Activated CD8-positive, alpha-beta T cell treated with anti-CD3 and anti-CD28 coated beads, Interleukin-2, amount 10 ng/mL, durations not matched to agents 7 days and 5 days (primary cell): ENCODE data around the gene ELMO1. TPM values are rescaled to one million over a fixed set of nuclear protein-coding genes. Genes with fewer than 3 reads are reported as not detected.

Experiments
- ATAC-seq: fragments of 150-1000 bp; cut with Tn5 transposase; one replicate; pipeline ENCODE4 v1.10.0; 2021; ENCODE audit warnings: moderate library complexity
- CTCF ChIA-PET: fragments of 350-600 bp; sonication (Branson Sonifier 250); formaldehyde crosslinking; loops from one replicate; lab custom pipeline; 2021; ENCODE audit warnings: antibody characterized with exemption; lab: Charles Lee
- POLR2A ChIA-PET: fragments of 350-600 bp; sonication (Branson Sonifier 250); formaldehyde crosslinking; loops from one replicate; lab custom pipeline; 2021; ENCODE audit warnings: antibody characterized with exemption; lab: Charles Lee
- DNase-seq: peaks from one replicate; pipeline ENCODE4 v3.0.0-alpha.2; 2020
- H3K27ac Mint-ChIP-seq: one replicate; pipeline ENCODE4 v1.8.0; 2021; ENCODE audit warnings: mild to moderate bottlenecking, mixed read lengths
- H3K27me3 Mint-ChIP-seq: one replicate; pipeline ENCODE4 v1.8.0; 2021; ENCODE audit warnings: low read depth, mixed read lengths
- H3K36me3 Mint-ChIP-seq: one replicate; pipeline ENCODE4 v1.8.0; 2021; ENCODE audit warnings: low read depth, mixed read lengths
- H3K4me1 Mint-ChIP-seq: one replicate; pipeline ENCODE4 v1.8.0; 2021; ENCODE audit warnings: low read depth, mixed read lengths
- H3K4me3 Mint-ChIP-seq: one replicate; pipeline ENCODE4 v1.8.0; 2021; ENCODE audit warnings: mild to moderate bottlenecking, mixed read lengths
- H3K9me3 Mint-ChIP-seq: one replicate; pipeline ENCODE4 v1.8.0; 2022; ENCODE audit warnings: mixed read lengths; ENCODE audit not compliant: insufficient read depth
- total RNA-seq, 2 experiments: library from RNA; stranded (reverse); gene quantifications; one replicate each; pipeline ENCODE4 v1.2.3, GENCODE V29; 2021

Gene ELMO1
- total RNA-seq, 2 experiments from 2014 or later = 64.0 to 68.5 TPM

- Mint-ChIP-seq H3K9me3 (no peaks in the 10 kb centered on the region), H3K4me1 (peaks cover 23% of the 10 kb centered on the region), H3K27me3 (no peaks in the 10 kb centered on the region), H3K36me3 (peaks cover 3% of the 10 kb centered on the region), H3K27ac (no peak overlapping the region), H3K4me3 (no peak overlapping the region)
- CTCF ChIA-PET = interaction anchor here (0.9 kb wide), 1 partner anchor 21 kb away, joined by 3 read pairs; no protein-coding TSS in a partner anchor
- POLR2A ChIA-PET = no interaction called here
- DNase-seq (no peak), ATAC-seq (no peak)
Observed at GRCh38 chr7:37430640-37431039, 18.0 kb downstream of the ELMO1 start.

DNA sequence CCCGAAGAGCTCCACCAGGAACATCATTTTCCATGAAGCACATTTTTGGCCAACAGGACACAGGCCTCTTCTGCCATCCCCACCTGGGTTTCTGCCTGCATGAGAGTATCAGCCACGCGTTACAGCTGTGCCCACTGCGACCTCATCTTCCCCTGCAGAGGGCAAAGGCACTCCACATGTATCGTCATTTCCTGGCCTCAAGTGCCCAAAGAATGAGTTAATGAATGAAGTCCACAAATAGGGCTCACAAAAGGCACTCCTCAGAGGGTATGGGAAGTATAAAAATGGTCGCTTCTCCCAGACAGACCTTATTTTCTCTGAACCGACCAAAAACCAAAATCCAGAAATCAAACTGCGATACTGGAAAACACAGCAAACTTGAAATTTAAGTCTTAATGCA is 18.5 kb downstream of the ELMO1 start:
- POLR2A ChIA-PET = no interaction called here
- H3K27me3 Mint-ChIP-seq = no peaks in the 10 kb centered on the region
- H3K4me1 Mint-ChIP-seq = peaks cover 23% of the 10 kb centered on the region
- no peak overlapping the region for H3K4me3 Mint-ChIP-seq
- CTCF ChIA-PET = interaction anchor here (0.9 kb wide), 1 partner anchor 20 kb away, joined by 3 read pairs; no protein-coding TSS in a partner anchor
- DNase-seq (no peak), ATAC-seq (no peak)
- H3K36me3 Mint-ChIP-seq = peaks cover 3% of the 10 kb centered on the region
- no peak overlapping the region for H3K27ac Mint-ChIP-seq
- H3K9me3 Mint-ChIP-seq = no peaks in the 10 kb centered on the region

- H3K27me3 Mint-ChIP-seq = no peaks in the 10 kb centered on the region
- ChIA-PET POLR2A (no interaction called here), CTCF (no interaction called here)
- no peak for ATAC-seq
- H3K4me3 Mint-ChIP-seq = no peak overlapping the region
- no peaks in the 10 kb centered on the region for H3K9me3 Mint-ChIP-seq
- peaks cover 3% of the 10 kb centered on the region for H3K36me3 Mint-ChIP-seq
- no peak for DNase-seq
- peaks cover 19% of the 10 kb centered on the region for H3K4me1 Mint-ChIP-seq
- no peak overlapping the region for H3K27ac Mint-ChIP-seq
Observed at GRCh38 chr7:37429435-37429791, 19.3 kb downstream of the ELMO1 start.

DNA sequence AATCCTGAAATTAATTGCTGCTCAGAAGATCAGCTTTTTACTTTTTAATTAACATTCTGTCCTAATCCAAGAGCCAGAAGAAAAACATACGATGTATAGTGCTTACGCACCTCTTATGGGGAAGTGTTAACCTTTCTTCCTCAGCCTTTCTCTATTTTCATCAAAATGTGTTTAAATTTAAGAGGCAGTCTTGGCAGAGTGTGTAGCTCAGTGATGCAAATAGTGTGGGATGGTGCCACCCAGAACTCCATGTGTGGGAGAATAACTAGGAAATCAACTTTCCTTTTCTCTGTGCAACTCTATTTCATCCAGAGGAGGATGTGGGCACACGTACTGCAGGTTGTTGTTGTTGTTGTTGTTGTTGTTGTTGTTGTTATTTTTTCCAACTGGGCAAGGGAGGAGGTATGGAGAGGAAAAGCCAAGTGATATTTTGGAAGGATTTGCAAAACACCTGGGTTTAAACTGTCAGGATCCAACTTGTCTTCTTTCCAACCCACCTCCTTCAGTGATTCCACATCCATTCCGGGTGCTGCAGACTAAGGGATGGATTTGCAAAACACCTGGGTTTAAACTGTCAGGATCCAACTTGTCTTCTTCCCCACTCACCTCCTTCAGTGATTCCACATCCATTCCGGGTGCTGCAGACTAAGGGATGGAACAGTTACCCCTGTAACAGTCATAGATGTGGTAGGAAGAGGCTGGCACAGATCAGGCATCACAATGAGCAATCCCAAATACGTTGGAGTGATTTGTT is 19.8 kb downstream of the ELMO1 start:
- no peak for DNase-seq
- Mint-ChIP-seq H3K27me3 (no peaks in the 10 kb centered on the region), H3K4me3 (no peak overlapping the region), H3K9me3 (no peaks in the 10 kb centered on the region), H3K27ac (no peak overlapping the region), H3K36me3 (peaks cover 3% of the 10 kb centered on the region), H3K4me1 (peaks cover 19% of the 10 kb centered on the region)
- CTCF ChIA-PET = interaction anchor here (0.9 kb wide), 1 partner anchor 19 kb away, joined by 4 read pairs; no protein-coding TSS in a partner anchor
- ATAC-seq = no peak
- POLR2A ChIA-PET = interaction anchor here (1.0 kb wide), 1 partner anchor 16 kb away, joined by 3 read pairs; no protein-coding TSS in a partner anchor

DNA sequence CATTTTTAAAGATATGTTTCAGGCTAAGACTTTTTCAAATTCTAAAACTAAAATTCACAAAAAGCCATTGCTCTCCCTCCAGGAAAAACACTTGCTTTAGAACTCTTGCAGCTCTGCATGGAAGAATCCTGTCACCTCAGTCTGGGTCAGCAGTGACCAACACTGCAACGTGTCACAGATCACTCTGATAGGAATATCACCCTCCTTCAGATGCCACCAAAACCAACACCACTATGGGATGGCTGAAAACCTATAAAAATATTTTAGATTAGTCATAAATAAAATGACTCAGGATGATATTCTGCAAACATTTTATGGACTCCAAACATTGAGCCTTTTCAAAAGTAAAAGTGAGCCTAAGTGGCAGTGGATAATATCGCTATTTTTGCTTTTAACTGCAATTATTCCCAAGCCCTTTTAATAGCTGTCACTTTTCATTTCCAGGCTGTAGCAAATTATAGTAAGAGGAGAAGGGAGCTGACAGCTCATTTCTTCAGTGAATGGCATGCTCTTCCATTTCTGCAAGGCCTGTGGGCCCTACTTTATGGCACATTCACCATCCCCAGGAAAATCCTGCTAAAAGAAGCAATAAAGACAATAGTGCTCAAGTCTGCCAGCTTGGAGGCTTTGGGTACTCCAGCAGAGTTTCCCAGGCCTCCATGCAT is 21.3 kb downstream of the ELMO1 start:
- ChIA-PET POLR2A (no interaction called here), CTCF (no interaction called here)
- no peak overlapping the region for H3K27ac Mint-ChIP-seq
- no peaks in the 10 kb centered on the region for H3K27me3 Mint-ChIP-seq
- H3K9me3 Mint-ChIP-seq = no peaks in the 10 kb centered on the region
- peaks cover 8% of the 10 kb centered on the region for H3K4me1 Mint-ChIP-seq
- H3K4me3 Mint-ChIP-seq = no peak overlapping the region
- no peak for ATAC-seq
- peaks cover 3% of the 10 kb centered on the region for H3K36me3 Mint-ChIP-seq
- DNase-seq = no peak

- H3K4me3 Mint-ChIP-seq = no peak overlapping the region
- H3K4me1 Mint-ChIP-seq = peaks cover under 1% of the 10 kb centered on the region
- POLR2A ChIA-PET = interaction anchor here (0.7 kb wide), 1 partner anchor 11 kb away, joined by 3 read pairs; no protein-coding TSS in a partner anchor
- no peaks in the 10 kb centered on the region for H3K9me3 Mint-ChIP-seq
- H3K36me3 Mint-ChIP-seq = peaks cover 3% of the 10 kb centered on the region
- no peak overlapping the region for H3K27ac Mint-ChIP-seq
- no peak for ATAC-seq
- no peaks in the 10 kb centered on the region for H3K27me3 Mint-ChIP-seq
- CTCF ChIA-PET = no interaction called here
- no peak for DNase-seq
Observed at GRCh38 chr7:37425498-37425897, 23.2 kb downstream of the ELMO1 start.

GRCh38 chr7:37424995-37425394 is 23.7 kb downstream of the ELMO1 start:
- no peaks in the 10 kb centered on the region for H3K4me1 Mint-ChIP-seq

GRCh38 chr7:37424521-37424920 is 24.1 kb downstream of the ELMO1 start:
- H3K27ac Mint-ChIP-seq = no peak overlapping the region
- no peak for DNase-seq
- ChIA-PET CTCF (no interaction called here), POLR2A (no interaction called here)
- H3K27me3 Mint-ChIP-seq = no peaks in the 10 kb centered on the region
- peaks cover 3% of the 10 kb centered on the region for H3K36me3 Mint-ChIP-seq
- H3K4me3 Mint-ChIP-seq = no peak overlapping the region
- no peaks in the 10 kb centered on the region for H3K9me3 Mint-ChIP-seq
- no peak for ATAC-seq
- no peaks in the 10 kb centered on the region for H3K4me1 Mint-ChIP-seq

More at GRCh38 chr7:37424995-37425394, 23.7 kb downstream of the ELMO1 start:
- POLR2A ChIA-PET = no interaction called here
- H3K27ac Mint-ChIP-seq = no peak overlapping the region
- no peaks in the 10 kb centered on the region for H3K9me3 Mint-ChIP-seq
- ATAC-seq (no peak), DNase-seq (no peak)
- peaks cover 3% of the 10 kb centered on the region for H3K36me3 Mint-ChIP-seq
- CTCF ChIA-PET = no interaction called here
- no peak overlapping the region for H3K4me3 Mint-ChIP-seq
- H3K27me3 Mint-ChIP-seq = no peaks in the 10 kb centered on the region

- ChIA-PET POLR2A (interaction anchor here (0.6 to 0.8 kb wide), 2 partner anchors 46 to 241 kb away, joined by 3 read pairs; no protein-coding TSS in a partner anchor), CTCF (no interaction called here)
- Mint-ChIP-seq H3K27me3 (no peaks in the 10 kb centered on the region), H3K36me3 (no peaks in the 10 kb centered on the region), H3K4me3 (no peak overlapping the region), H3K27ac (no peak overlapping the region), H3K4me1 (no peaks in the 10 kb centered on the region), H3K9me3 (no peaks in the 10 kb centered on the region)
- no peak for ATAC-seq
- no peak for DNase-seq
Observed at GRCh38 chr7:37421861-37422500, 26.7 kb downstream of the ELMO1 start.

- H3K36me3 Mint-ChIP-seq = no peaks in the 10 kb centered on the region
- no peaks in the 10 kb centered on the region for H3K4me1 Mint-ChIP-seq
- H3K4me3 Mint-ChIP-seq = no peak overlapping the region
- no peaks in the 10 kb centered on the region for H3K9me3 Mint-ChIP-seq
- H3K27ac Mint-ChIP-seq = no peak overlapping the region
- ChIA-PET POLR2A (no interaction called here), CTCF (no interaction called here)
- DNase-seq (no peak), ATAC-seq (no peak)
- H3K27me3 Mint-ChIP-seq = no peaks in the 10 kb centered on the region
Observed at GRCh38 chr7:37420946-37421695, 27.5 kb downstream of the ELMO1 start.

DNA sequence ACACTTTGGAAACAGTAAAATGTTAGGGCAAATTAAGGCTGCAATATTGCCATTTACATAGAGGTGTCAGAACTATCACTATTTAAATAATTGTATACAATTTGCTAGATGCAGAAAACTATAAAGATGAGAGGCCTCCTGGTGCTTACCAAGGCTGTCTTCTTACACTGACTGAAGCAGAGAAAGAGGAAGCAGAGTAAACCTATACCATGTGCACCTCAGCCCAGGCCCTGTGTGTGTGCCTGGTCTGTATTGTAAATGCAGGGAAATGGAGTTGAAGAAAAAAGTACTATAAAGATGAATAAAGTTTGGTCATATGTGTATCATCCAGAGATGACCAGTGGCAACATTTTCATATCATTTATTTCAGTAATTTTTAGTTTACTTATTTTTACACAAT is 29.2 kb downstream of the ELMO1 start:
- no peak overlapping the region for H3K4me3 Mint-ChIP-seq
- H3K4me1 Mint-ChIP-seq = no peaks in the 10 kb centered on the region
- no peak for ATAC-seq
- no peaks in the 10 kb centered on the region for H3K9me3 Mint-ChIP-seq
- CTCF ChIA-PET = no interaction called here
- no peak for DNase-seq
- POLR2A ChIA-PET = no interaction called here
- no peaks in the 10 kb centered on the region for H3K27me3 Mint-ChIP-seq
- H3K36me3 Mint-ChIP-seq = no peaks in the 10 kb centered on the region
- no peak overlapping the region for H3K27ac Mint-ChIP-seq
